ENCODE data around the gene GREB1L. TPM values are rescaled to one million over a fixed set of nuclear protein-coding genes. Genes with fewer than 3 reads are reported as not detected.

GREB1L gene
- total RNA-seq, 1 experiment from 2014 or later, result 0.26 TPM

- no peak overlapping the region for H3K4me3 Mint-ChIP-seq
- TF ChIP-seq SMAD3 (CRISPR knock-in tag; IDR thresholded peaks at IDR 0.05; ENCODE audit: borderline replicate concordance) (no peak), ZNF281 (CRISPR knock-in tag; IDR thresholded peaks at IDR 0.05) (no peak), MXD4 (CRISPR knock-in tag; IDR thresholded peaks at IDR 0.05; ENCODE audit: borderline replicate concordance) (no peak), TEAD4 (CRISPR knock-in tag; IDR thresholded peaks at IDR 0.05) (no peak), NR2C2 (CRISPR knock-in tag; IDR thresholded peaks at IDR 0.05) (no peak), ATF2 (CRISPR knock-in tag; IDR thresholded peaks at IDR 0.05; ENCODE audit: borderline replicate concordance, low read depth) (no peak), ZBTB21 (CRISPR knock-in tag; IDR thresholded peaks at IDR 0.05; ENCODE audit: borderline replicate concordance) (no peak), EMX1 (CRISPR knock-in tag; IDR thresholded peaks at IDR 0.05) (no peak), OVOL2 (CRISPR knock-in tag; IDR thresholded peaks at IDR 0.05; ENCODE audit: borderline replicate concordance) (no peak), ATF1 (CRISPR knock-in tag; IDR thresholded peaks at IDR 0.05) (no peak), ZNF423 (CRISPR knock-in tag; IDR thresholded peaks at IDR 0.05) (no peak), ZNF512 (CRISPR knock-in tag; IDR thresholded peaks at IDR 0.05; ENCODE audit: borderline replicate concordance) (no peak), ETV6 (CRISPR knock-in tag; IDR thresholded peaks at IDR 0.05) (no peak), HMGXB4 (CRISPR knock-in tag; IDR thresholded peaks at IDR 0.05) (no peak), CTCF (IDR thresholded peaks at IDR 0.05) (no peak), ZBTB43 (CRISPR knock-in tag; IDR thresholded peaks at IDR 0.05) (no peak), E2F1 (CRISPR knock-in tag; IDR thresholded peaks at IDR 0.05) (no peak), MLX (CRISPR knock-in tag; IDR thresholded peaks at IDR 0.05) (no peak), USF1 (CRISPR knock-in tag; IDR thresholded peaks at IDR 0.05) (no peak)
- ATAC-seq, result no peak
- CTCF ChIA-PET, result no interaction called here
- H3K27me3 Mint-ChIP-seq (ENCODE audit: low read depth), result peaks cover 85% of the 10 kb centered on the region
- POLR2A ChIA-PET, result no interaction called here
- DNase-seq (ENCODE audit: low spot score), result no peak
- H3K4me1 Mint-ChIP-seq, result peaks cover 4% of the 10 kb centered on the region; the same call in 1 of the 2 replicates
- H3K27ac Mint-ChIP-seq, result no peak overlapping the region
- H3K9me3 Mint-ChIP-seq, result no peaks in the 10 kb centered on the region
- no peaks in the 10 kb centered on the region for H3K36me3 Mint-ChIP-seq
These were observed 152.0 kb downstream of the GREB1L start for GRCh38 chr18:21393986-21394385.

Data from WTC11 (cell line).